Trophoblast cell (in vitro differentiated cells and primary cell): ENCODE measurements around the gene URB1.

Source experiments
- DNase-seq, 2 donors: peaks; one replicate each; pipeline ENCODE4 v3.0.0-alpha.2; 2016
- H2AFZ ChIP-seq: 2 replicates; pipeline ENCODE4 v1.6.1; 2013; ENCODE audit warnings: low read length, moderate library complexity, mild to moderate bottlenecking; ENCODE audit not compliant: insufficient read depth, poor library complexity
- H2AK5ac ChIP-seq: 2 replicates; pipeline ENCODE4 v1.6.1; 2013; ENCODE audit warnings: mild to moderate bottlenecking, low read length
- H2BK120ac ChIP-seq: 2 replicates; pipeline ENCODE4 v1.6.1; 2013; ENCODE audit warnings: low read length, mild to moderate bottlenecking, moderate library complexity; ENCODE audit not compliant: insufficient read depth, poor library complexity
- H2BK12ac ChIP-seq: 2 replicates; pipeline ENCODE4 v1.6.1; 2013; ENCODE audit warnings: mild to moderate bottlenecking, low read length, moderate library complexity
- H2BK5ac ChIP-seq: 2 replicates; pipeline ENCODE4 v1.6.1; 2013; ENCODE audit warnings: low read length, low read depth, moderate library complexity, mild to moderate bottlenecking; ENCODE audit not compliant: poor library complexity
- H3K14ac ChIP-seq: 2 replicates; pipeline ENCODE4 v1.6.1; 2013; ENCODE audit warnings: mild to moderate bottlenecking, low read length
- H3K18ac ChIP-seq: 2 replicates; pipeline ENCODE4 v1.6.1; 2013; ENCODE audit warnings: mild to moderate bottlenecking, low read length
- H3K23ac ChIP-seq: 2 replicates; pipeline ENCODE4 v1.6.1; 2013; ENCODE audit warnings: low read length
- H3K27ac ChIP-seq: 2 replicates; pipeline ENCODE4 v1.5.1; 2013; ENCODE audit warnings: low read depth, mild to moderate bottlenecking, inconsistent platforms, low read length, moderate library complexity
- H3K27me3 ChIP-seq: 2 replicates; pipeline ENCODE4 v1.6.1; 2013; ENCODE audit warnings: inconsistent platforms, mild to moderate bottlenecking, low read length, moderate library complexity; ENCODE audit not compliant: insufficient read depth
- H3K36me3 ChIP-seq, 2 experiments: 1 replicate in 1 of 2; 2 replicates in 1 of 2; pipeline ENCODE4 v1.6.1; 2013; ENCODE audit warnings: low read length in 2 of 2, mild to moderate bottlenecking in 2 of 2, moderate library complexity in 1 of 2; ENCODE audit not compliant: insufficient read depth in 2 of 2, control insufficient read depth in 1 of 2
- H3K4ac ChIP-seq: 2 replicates; pipeline ENCODE4 v1.6.1; 2013; ENCODE audit warnings: low read depth, mild to moderate bottlenecking, low read length, moderate library complexity
- H3K4me1 ChIP-seq, 2 experiments: 1 replicate in 1 of 2; 2 replicates in 1 of 2; pipeline ENCODE4 v1.6.1; 2013; ENCODE audit warnings: low read length in 2 of 2, mild to moderate bottlenecking in 2 of 2, moderate library complexity in 1 of 2; ENCODE audit not compliant: insufficient read depth in 2 of 2, control insufficient read depth in 1 of 2
- H3K4me2 ChIP-seq: 2 replicates; pipeline ENCODE4 v1.6.1; 2013; ENCODE audit warnings: inconsistent platforms, mild to moderate bottlenecking, low read length, moderate library complexity
- H3K4me3 ChIP-seq: 2 replicates; pipeline ENCODE4 v1.5.1; 2013; ENCODE audit warnings: mild to moderate bottlenecking, low read depth, low read length, inconsistent platforms
- H3K79me1 ChIP-seq: one replicate; pipeline ENCODE4 v1.6.1; 2013; ENCODE audit warnings: low read length
- H3K79me2 ChIP-seq: 2 replicates; pipeline ENCODE4 v1.6.1; 2013; ENCODE audit warnings: low read length, mild to moderate bottlenecking; ENCODE audit not compliant: control insufficient read depth, insufficient read depth, poor library complexity
- H3K9ac ChIP-seq: 2 replicates; pipeline ENCODE4 v1.6.1; 2013; ENCODE audit warnings: mild to moderate bottlenecking, low read length
- H3K9me3 ChIP-seq: 2 replicates; pipeline ENCODE4 v1.6.1; 2013; ENCODE audit warnings: low read depth, mild to moderate bottlenecking, control low read depth, inconsistent platforms, low read length; ENCODE audit not compliant: insufficient read depth
- H4K12ac ChIP-seq: 2 replicates; pipeline ENCODE4 v1.6.1; 2013; ENCODE audit warnings: low read depth, mild to moderate bottlenecking, low read length, moderate library complexity
- H4K8ac ChIP-seq: 2 replicates; pipeline ENCODE4 v1.6.1; 2013; ENCODE audit warnings: low read depth, mild to moderate bottlenecking, low read length, moderate library complexity
- H4K91ac ChIP-seq: one replicate; pipeline ENCODE4 v1.6.1; 2013; ENCODE audit warnings: low read depth, mild to moderate bottlenecking, low read length, moderate library complexity
- WGBS: extraction: QIAGEN DNeasy Blood & Tissue Kit; methylation state at CpG from one replicate; pipeline ENCODE4 v1.1.7; 2013; ENCODE audit warnings: missing lambda C conversion rate; ENCODE audit not compliant: insufficient read length, insufficient coverage; ENCODE audit errors: extremely low coverage; 5-methylcytosine and 5-hydroxymethylcytosine counted together

The URB1 gene

GRCh38 chr21:32382108-32382644 is 10.6 kb downstream of the URB1 start:
- Histone ChIP-seq H4K8ac (no peak overlapping the region), H2BK120ac (no peak overlapping the region), H3K14ac (no peak overlapping the region), H3K79me1 (no peaks in the 10 kb centered on the region), H2AFZ (no peak overlapping the region), H3K36me3 (peaks cover 16 to 30% of the 10 kb centered on the region in 2 experiments), H4K91ac (no peak overlapping the region), H3K23ac (no peak overlapping the region), H4K12ac (no peak overlapping the region), H3K18ac (no peak overlapping the region), H3K27ac (no peak overlapping the region), H2AK5ac (no peak overlapping the region), H3K4me2 (no peak overlapping the region), H3K27me3 (no peaks in the 10 kb centered on the region), H3K4ac (no peak overlapping the region), H2BK12ac (no peak overlapping the region), H2BK5ac (no peak overlapping the region), H3K79me2 (peaks cover 2% of the 10 kb centered on the region), H3K9ac (no peak overlapping the region), H3K9me3 (no peaks in the 10 kb centered on the region), H3K4me1 (no peaks in the 10 kb centered on the region), H3K4me3 (no peak overlapping the region)
- WGBS: no CpG with 5 or more reads among the region's 10 CpGs
- DNase-seq: no peak

GRCh38 chr21:32381571-32381970 is 11.2 kb downstream of the URB1 start:
- Histone ChIP-seq H3K36me3 (peaks cover 16 to 33% of the 10 kb centered on the region in 2 experiments), H3K23ac (no peak overlapping the region), H2AK5ac (no peak overlapping the region), H3K14ac (no peak overlapping the region), H3K27me3 (no peaks in the 10 kb centered on the region), H2BK5ac (no peak overlapping the region), H2BK12ac (no peak overlapping the region), H4K91ac (no peak overlapping the region), H3K27ac (no peak overlapping the region), H3K4ac (no peak overlapping the region), H3K18ac (no peak overlapping the region), H3K79me1 (no peaks in the 10 kb centered on the region), H3K79me2 (peaks cover 2% of the 10 kb centered on the region), H3K4me1 (no peaks in the 10 kb centered on the region), H3K9me3 (no peaks in the 10 kb centered on the region), H2BK120ac (no peak overlapping the region), H3K9ac (no peak overlapping the region), H2AFZ (no peak overlapping the region), H4K8ac (no peak overlapping the region), H3K4me2 (no peak overlapping the region), H4K12ac (no peak overlapping the region), H3K4me3 (no peak overlapping the region)
- no CpG with 5 or more reads among the region's 6 CpGs for WGBS
- DNase-seq: no peak

- no peak for DNase-seq
- Histone ChIP-seq H4K91ac (no peak overlapping the region), H3K4me2 (no peak overlapping the region), H3K79me2 (no peaks in the 10 kb centered on the region), H2AFZ (no peak overlapping the region), H3K14ac (no peak overlapping the region), H4K8ac (no peak overlapping the region), H3K4ac (no peak overlapping the region), H4K12ac (no peak overlapping the region), H3K23ac (no peak overlapping the region), H3K27ac (no peak overlapping the region), H2BK120ac (no peak overlapping the region), H3K9me3 (no peaks in the 10 kb centered on the region), H3K27me3 (no peaks in the 10 kb centered on the region), H3K79me1 (no peaks in the 10 kb centered on the region), H3K18ac (no peak overlapping the region), H3K4me3 (no peak overlapping the region), H3K9ac (no peak overlapping the region), H2BK12ac (no peak overlapping the region), H2AK5ac (no peak overlapping the region), H3K4me1 (no peaks in the 10 kb centered on the region), H2BK5ac (no peak overlapping the region), H3K36me3 (peaks cover 16 to 34% of the 10 kb centered on the region in 2 experiments)
- WGBS: no CpG with 5 or more reads among the region's 4 CpGs
Observed at GRCh38 chr21:32380940-32381339, 11.9 kb downstream of the URB1 start.

GRCh38 chr21:32378956-32379355 is 13.9 kb downstream of the URB1 start:
- no peak overlapping the region for H3K27ac ChIP-seq
- no peak overlapping the region for H2BK12ac ChIP-seq
- H3K23ac ChIP-seq: no peak overlapping the region
- no peaks in the 10 kb centered on the region for H3K27me3 ChIP-seq
- no CpG with 5 or more reads among the region's 5 CpGs for WGBS
- H3K36me3 ChIP-seq: peaks cover 18 to 31% of the 10 kb centered on the region in 2 experiments
- H3K18ac ChIP-seq: no peak overlapping the region
- no peak overlapping the region for H4K12ac ChIP-seq
- H4K91ac ChIP-seq: no peak overlapping the region
- DNase-seq: no peak
- no peak overlapping the region for H2AFZ ChIP-seq
- H2BK120ac ChIP-seq: no peak overlapping the region
- H2AK5ac ChIP-seq: no peak overlapping the region
- no peak overlapping the region for H3K4me2 ChIP-seq
- no peaks in the 10 kb centered on the region for H3K79me2 ChIP-seq
- no peak overlapping the region for H4K8ac ChIP-seq
- H3K79me1 ChIP-seq: no peaks in the 10 kb centered on the region
- no peaks in the 10 kb centered on the region for H3K9me3 ChIP-seq
- no peak overlapping the region for H3K4me3 ChIP-seq
- no peak overlapping the region for H3K14ac ChIP-seq
- H3K4ac ChIP-seq: no peak overlapping the region
- no peak overlapping the region for H3K9ac ChIP-seq
- H3K4me1 ChIP-seq: no peaks in the 10 kb centered on the region
- H2BK5ac ChIP-seq: no peak overlapping the region
